GM19455 (cell line): ENCODE results near the gene RYR3.

ENCODE experiments used
- ATAC-seq: cut with Tn5 transposase; IDR thresholded peaks from one replicate; pipeline ENCODE4 v1.9.1; 2021; ENCODE audit not compliant: unreplicated experiment

The RYR3 gene

GRCh38 chr15:33445984-33446383 is 135.2 kb downstream of the RYR3 start:
- no peak for ATAC-seq

DNA sequence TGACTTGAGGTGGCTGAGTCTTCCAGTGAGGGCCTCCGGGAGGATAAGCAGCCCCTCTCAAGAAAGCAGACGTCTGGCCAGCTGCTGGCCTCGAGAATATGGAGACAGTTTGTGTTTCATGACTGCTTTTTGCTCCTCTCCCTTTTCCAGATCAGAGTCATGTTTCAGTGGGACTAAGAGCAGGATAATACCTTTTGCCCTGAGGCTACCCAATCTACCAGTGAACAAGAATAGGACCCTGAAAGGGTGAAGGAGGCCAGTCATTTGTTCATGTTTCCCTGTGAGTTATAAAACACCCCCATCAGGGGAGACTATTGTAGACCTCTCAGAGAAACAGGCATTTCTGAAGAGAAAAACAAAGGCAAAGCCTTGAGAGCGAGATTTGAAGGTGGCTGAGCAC is 137.4 kb downstream of the RYR3 start:
- ATAC-seq = no peak

DNA sequence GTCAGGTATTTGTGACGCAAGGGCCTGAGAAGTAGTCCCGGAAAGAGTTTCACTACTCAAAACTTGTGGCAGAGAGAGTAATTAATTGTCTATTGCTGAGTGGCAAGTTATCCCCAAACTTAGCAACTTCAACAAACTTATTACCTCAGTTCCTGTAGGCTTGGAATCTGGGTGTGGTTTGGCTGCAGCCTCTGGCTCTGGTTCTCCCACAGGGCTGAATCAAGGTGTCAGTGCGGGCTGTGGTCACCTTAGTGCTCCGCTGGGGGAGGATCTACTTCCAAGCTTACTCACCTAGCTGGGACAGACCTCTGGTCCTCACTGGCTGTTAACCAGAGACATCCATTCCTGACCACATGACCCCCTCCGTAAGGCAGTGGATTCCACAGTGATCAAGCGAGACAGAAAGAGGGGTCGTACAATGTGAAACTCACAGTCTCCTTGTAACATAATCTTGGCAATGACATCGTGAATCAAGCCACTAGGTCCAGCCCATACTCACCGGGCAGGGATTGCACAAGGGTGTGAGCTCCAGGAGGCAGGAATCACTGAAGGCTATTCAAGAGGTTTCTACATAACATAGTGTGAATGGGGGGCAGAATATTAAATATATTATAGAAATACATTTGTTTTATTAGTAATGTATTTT is 138.3 kb downstream of the RYR3 start:
- no peak for ATAC-seq

- no peak for ATAC-seq
Measured at GRCh38 chr15:33449810-33450209, 139.0 kb downstream of the RYR3 start.

- ATAC-seq = no peak
Measured at GRCh38 chr15:33451385-33451784, 140.6 kb downstream of the RYR3 start.

GRCh38 chr15:33453761-33454160 is 143.0 kb downstream of the RYR3 start:
- no peak for ATAC-seq

DNA sequence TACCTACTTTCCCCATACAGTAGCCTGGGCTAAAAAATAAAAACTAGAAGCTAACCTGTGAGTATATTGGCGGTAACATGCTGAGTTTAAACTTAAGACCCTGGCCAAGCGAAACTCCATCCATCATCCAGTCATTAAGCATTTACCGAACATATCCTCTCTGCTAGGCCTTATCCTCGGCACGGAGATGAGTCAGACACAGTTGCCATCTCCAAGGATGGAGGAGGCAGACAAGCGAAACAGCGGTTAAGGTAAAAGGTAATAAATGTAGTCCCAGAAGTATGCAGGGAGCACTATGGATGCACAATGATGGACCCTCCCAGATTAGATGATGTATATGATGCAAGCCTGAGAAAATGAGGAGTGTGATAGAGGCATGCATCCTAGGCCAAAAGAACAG is 143.6 kb downstream of the RYR3 start:
- ATAC-seq = no peak

DNA sequence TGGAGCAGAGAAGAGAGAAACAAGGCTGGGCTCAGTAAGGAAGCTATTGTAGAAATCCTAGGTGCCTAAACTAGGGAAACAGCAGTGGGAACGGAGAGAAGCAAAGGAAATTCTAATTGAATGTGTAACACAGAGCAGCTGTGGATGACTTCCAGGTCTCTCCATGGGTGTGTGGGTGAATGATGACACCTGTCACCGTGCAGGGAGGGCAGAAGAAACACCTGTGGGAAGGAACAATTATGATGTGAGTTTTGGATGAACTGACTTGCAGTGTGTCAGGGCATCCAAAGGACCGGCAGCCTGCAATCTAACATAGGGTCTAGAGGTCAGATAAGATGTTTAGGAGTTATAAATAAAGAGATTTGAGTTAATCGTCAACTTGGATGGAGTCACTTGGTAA is 144.2 kb downstream of the RYR3 start:
- ATAC-seq = no peak

DNA sequence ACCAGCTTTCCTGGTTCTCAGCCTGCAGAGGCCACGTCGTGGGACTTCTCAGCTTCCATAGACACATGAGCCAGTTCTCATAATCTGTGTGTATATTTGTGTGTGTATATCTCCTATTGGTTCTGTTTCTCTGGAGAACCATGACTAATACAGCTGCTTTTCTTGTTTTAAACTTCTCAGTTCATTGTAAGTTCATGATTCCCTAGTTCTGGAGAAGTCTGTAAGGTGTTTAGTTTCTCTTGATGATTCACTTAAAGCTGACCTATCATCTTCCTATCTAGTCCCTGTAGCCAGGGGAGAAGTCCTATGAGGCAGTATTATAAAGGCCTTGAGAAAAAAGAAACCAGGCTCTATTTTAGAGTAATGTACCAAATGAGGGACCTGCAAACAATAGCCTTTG is 147.7 kb downstream of the RYR3 start:
- ATAC-seq = no peak

DNA sequence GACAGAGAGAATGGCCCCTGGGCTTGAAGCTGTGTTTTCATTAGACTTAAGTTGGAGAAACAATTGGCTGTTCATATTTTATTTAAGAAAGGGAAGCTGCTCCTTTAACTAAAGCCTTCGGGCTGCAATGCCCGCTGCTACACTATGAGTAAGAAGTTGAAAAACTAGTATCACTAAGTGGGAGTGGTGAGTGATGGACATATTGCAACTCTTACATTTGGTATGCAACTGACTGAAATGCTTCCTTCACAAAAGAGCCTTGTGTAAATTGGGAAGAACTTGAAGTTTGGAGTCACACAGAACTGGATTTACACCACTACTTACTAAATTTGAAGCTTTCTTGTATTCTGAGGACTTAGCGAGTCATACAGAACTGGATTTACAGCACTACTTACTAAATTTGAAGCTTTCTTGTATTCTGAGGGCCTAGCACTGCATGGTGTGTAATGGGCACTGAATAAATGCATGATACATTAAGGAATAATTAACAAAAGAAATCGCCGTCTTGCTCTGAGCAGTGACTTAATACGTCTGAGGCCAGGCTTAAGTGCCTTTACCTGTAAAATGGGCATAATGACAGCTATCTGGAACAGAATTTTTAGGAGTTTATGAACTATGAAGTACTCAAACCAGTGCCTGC is 149.5 kb downstream of the RYR3 start:
- no peak for ATAC-seq

- no peak for ATAC-seq
Measured at GRCh38 chr15:33461671-33462070, 150.9 kb downstream of the RYR3 start.

DNA sequence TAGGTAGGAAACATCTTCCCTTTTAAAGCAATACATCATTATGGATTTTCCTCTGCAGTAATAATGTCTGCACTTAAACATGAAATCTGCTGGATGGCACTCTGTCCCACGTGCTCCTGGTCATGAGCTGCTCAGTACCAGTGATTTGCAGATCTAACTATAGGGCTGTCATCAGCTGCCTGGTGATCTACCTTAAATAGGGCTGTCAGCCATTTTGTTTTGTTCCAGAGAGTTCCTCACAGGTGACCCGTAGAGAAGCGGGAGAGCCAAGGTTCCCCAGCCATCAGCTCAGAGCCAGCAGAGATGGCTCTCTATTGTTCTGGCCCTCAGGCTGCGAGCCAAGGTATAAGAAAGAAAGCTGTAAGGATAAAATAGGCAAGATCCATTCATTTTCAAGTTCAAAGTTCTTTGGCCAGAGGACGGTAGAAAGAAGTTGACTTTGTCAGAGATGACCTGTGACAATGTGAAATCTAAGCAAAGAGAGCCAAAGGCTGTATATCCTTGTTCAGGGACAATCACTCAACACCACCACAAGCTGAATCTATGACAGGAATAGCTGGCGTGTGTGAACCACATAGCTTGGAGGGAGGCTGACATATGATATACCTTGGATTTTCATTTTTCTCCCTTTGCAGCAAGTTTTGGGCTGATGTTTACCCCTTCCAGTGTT is 156.5 kb downstream of the RYR3 start:
- no peak for ATAC-seq

- ATAC-seq = no peak
Measured at GRCh38 chr15:33467816-33468163, 157.0 kb downstream of the RYR3 start.

DNA sequence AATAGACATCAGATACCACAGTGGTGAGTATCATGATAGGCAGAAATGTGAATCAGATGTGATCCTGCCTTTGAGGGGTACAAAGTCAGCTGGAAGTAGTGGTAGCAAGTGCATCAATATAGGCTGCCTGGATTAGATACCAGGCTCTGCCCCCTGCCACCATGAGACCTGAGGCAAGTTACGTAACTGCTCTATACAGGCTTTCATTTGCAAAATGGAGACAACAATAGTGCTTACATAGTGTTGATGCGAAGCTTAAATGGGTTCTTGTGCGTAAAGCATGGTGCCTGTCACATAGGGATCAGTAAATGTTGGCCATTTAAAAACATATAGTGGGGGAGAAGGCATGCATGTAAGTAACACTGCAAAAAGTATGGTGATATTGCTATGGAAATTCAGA is 158.0 kb downstream of the RYR3 start:
- ATAC-seq = no peak

GRCh38 chr15:33473005-33473404 is 162.2 kb downstream of the RYR3 start:
- no peak for ATAC-seq

- no peak for ATAC-seq
Measured at GRCh38 chr15:33473714-33474113, 162.9 kb downstream of the RYR3 start.

DNA sequence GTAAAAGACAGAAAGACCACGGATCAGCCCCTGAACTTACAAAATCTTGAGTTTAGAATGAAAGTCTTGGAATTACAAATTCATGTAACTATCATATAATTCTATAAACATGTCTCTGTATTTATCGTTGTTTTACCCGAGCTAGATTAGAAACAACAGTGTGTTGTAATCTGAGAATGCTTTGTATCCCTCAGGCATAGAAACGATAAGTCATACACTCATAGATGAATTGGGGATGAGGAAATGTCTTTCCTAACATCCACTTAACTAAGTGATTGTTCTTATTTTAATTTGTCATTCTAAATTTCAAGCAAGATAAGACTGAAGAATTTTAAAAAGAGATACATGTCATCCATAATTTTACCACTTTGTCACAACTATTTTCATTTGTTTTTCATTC is 165.3 kb downstream of the RYR3 start:
- ATAC-seq = no peak

DNA sequence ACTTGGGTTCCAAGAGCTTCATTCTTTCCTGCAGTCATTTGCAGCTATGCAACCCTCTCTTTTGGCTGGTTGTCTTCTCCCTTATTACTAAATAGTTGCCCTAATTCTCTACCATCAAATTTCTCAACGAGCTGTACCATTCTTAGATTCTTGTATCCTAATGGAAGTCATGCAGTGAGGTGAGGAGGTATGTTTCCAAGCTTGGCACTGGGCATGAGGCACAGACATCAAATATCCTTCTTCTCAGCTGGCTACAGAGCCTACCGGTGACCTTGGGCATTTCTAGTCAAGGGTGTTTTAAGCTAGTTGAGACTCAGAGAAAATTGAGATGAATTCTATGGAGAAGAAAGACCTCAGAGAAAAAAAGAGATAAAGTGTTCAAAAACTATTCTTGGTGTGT is 166.1 kb downstream of the RYR3 start:
- ATAC-seq = no peak

- no peak for ATAC-seq
Measured at GRCh38 chr15:33489335-33489734, 178.6 kb downstream of the RYR3 start.

GRCh38 chr15:33490703-33491102 is 179.9 kb downstream of the RYR3 start:
- no peak for ATAC-seq

- no peak for ATAC-seq
Measured at GRCh38 chr15:33492434-33493052, 181.8 kb downstream of the RYR3 start.

- no peak for ATAC-seq
Measured at GRCh38 chr15:33494306-33494705, 183.5 kb downstream of the RYR3 start.
